HG03565 (cell line): ENCODE measurements around the gene SLC36A3.
"Not testable (repeated sequence)": the region's sequence is repeated elsewhere in the genome, so short reads cannot be mapped to it uniquely, and the experiment has no call there.

Source experiments
- ATAC-seq: cut with Tn5 transposase; IDR thresholded peaks from one replicate; pipeline ENCODE4 v1.9.1; 2021; ENCODE audit warnings: mild to moderate bottlenecking, moderate library complexity; ENCODE audit not compliant: unreplicated experiment

Gene SLC36A3

GRCh38 chr5:151240924-151241635 is 62.5 kb downstream of the SLC36A3 start:
- peak; percentile 30 for ATAC-seq

GRCh38 chr5:151240268-151240835 is 63.2 kb downstream of the SLC36A3 start:
- ATAC-seq = not testable (repeated sequence)

DNA sequence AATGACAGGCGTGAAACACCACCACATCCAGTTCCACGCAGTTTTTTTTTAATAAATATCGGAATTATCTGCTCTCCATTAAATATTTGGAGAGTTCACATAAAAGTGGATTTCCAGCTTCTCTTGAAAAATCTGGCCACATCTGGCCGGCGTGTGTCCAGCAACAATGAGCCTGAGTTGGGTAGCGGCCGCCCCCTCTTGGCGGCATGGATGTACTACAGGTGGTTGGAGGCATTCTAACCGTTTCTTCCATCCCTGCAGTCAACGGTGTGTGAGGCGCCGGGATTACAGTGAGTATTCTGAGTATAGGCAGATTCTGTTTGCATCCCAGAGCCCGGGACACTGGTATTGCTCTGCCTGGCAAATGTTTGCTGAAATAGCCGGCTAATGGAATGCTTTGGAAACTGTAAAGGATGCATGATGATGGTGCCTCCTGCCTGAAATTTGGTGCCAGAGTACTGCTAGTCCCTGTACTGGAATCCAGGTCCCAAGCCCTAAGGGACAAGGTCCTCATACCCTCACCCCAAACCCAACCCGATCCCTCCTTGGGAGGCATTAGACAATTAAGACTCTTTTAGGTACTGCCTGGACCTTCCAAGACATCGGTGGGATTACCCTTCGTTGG is 64.2 kb downstream of the SLC36A3 start:
- ATAC-seq = peak; percentile 30

- peak; percentile 31 for ATAC-seq
These were observed 65.2 kb downstream of the SLC36A3 start for GRCh38 chr5:151238303-151238741.

GRCh38 chr5:151237685-151238084 is 65.9 kb downstream of the SLC36A3 start:
- ATAC-seq = no peak

- ATAC-seq = no peak
These were observed 66.7 kb downstream of the SLC36A3 start for GRCh38 chr5:151236888-151237287.

GRCh38 chr5:151235239-151235571 is 68.4 kb downstream of the SLC36A3 start:
- not testable (repeated sequence) for ATAC-seq

DNA sequence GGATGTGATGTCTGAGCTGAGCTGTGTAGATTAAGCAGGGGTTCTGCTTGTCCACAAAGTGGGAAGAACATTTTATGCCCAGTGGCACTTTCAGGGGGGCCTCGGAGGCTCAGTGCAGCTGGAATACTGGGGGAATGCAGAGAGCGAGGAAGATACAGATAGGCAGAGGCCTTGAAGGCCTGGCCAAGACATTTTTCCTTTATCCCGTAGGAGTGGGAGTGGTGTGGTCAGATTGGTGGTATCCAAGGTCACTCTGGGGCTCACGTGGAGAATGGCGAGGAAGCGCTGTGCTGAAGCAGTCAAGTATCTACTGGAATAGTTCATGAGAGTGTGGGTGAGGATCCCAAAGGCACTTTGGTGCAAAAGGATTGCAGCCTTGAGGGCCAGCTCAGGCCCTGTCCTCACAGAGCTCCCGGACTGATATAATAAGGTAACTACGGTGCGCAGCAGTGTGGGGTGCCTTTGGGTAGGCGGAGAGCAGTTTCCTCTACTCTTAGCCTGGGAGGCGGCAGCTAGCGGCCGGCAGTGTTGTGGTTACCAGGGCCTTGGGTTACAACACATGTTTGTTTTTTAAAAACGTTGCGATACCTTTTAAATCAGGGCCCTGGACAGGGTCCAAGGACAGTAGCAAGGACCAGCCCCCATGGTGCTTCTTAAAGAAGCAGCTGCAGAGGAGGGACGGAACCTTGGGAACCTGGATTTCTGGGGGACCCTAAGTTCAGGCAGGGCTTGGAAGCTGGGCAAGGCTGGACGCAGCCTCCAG is 68.9 kb downstream of the SLC36A3 start:
- peak; percentile 71 for ATAC-seq

GRCh38 chr5:151233616-151234085 is 69.9 kb downstream of the SLC36A3 start:
- peak; percentile 32 for ATAC-seq

- no peak for ATAC-seq
These were observed 72.2 kb downstream of the SLC36A3 start for GRCh38 chr5:151231359-151231758.

GRCh38 chr5:151230048-151230680 is 73.4 kb downstream of the SLC36A3 start:
- ATAC-seq = no peak

DNA sequence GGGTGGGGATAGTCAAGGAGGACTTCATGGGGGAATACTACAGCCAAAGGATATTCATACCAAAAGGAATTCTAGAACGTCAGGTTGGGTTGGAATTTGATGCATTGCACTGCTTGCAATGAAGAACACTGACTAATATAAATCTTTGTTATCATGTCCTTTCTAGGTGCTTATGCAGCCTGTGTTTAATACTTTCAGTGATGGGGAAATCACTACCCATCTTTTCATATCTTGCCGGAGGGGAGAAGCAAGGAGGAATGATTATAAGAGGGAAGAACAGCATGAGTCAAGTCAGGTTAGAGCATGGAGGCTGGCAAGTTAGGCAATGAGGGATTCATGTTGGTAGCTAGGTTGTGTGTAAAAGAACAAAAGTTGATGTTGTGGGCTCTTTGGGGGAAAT is 74.6 kb downstream of the SLC36A3 start:
- ATAC-seq = no peak

DNA sequence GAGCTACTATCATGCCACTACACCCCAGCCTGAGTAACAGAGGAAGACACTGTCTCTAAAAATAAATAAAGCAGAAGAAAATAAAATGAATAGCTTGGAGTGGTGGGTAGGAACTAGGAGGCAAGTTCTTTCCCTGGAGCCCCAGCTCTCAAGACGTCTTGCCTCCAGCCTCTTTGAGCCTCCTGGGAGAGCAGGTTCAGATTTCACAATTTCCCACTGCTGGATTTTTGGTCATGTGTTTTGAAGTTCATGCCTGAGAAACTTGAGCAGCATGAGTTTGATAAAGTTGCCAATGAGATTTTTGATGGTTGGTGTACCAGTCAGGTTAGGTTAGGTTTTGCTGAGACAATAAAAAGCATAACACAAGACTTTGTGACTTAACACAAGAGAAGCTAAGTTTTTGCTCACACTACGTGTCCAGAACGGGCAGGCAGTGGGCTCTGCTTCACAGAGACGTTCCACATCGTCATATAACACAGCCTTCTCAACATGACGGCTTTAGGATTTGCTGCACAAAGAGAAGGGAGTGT is 75.6 kb downstream of the SLC36A3 start:
- no peak for ATAC-seq
